Hindlimb muscle (tissue), 1 donor: ENCODE results near the gene SPINK6. TPM values are rescaled to one million over a fixed set of nuclear protein-coding genes. Genes with fewer than 3 reads are reported as not detected.

ENCODE experiments used
- DNase-seq: peaks from one replicate; pipeline ENCODE4 v3.0.0-alpha.2; 2013
- polyA plus RNA-seq: library from polyadenylated mRNA; unstranded; fragments of 120-200 nt; gene quantifications from one replicate; pipeline ENCODE4 v1.2.1, GENCODE V29; 2013; ENCODE audit not compliant: insufficient read length

The SPINK6 gene
- polyA plus RNA-seq, 1 donor = not detected

GRCh38 chr5:148224117-148224742 is 21.4 kb downstream of the SPINK6 start:
- DNase-seq = no peak

- DNase-seq = no peak
These were observed 25.6 kb downstream of the SPINK6 start for GRCh38 chr5:148228392-148228984.

GRCh38 chr5:148229840-148230239 is 27.0 kb downstream of the SPINK6 start:
- DNase-seq = no peak

GRCh38 chr5:148230240-148230639 is 27.4 kb downstream of the SPINK6 start:
- no peak for DNase-seq

GRCh38 chr5:148237785-148238417 is 35.1 kb downstream of the SPINK6 start:
- DNase-seq = no peak

- no peak for DNase-seq
These were observed 35.6 kb downstream of the SPINK6 start, which contains the start of gene MARCOL for GRCh38 chr5:148238418-148238794. Gene MARCOL, plus strand, starts transcription at chr5:148238525. Its CDS starts 73 bp downstream, at chr5:148238598.

GRCh38 chr5:148248894-148249293 is 46.1 kb downstream of the SPINK6 start:
- no peak for DNase-seq

GRCh38 chr5:148255456-148255855 is 52.6 kb downstream of the SPINK6 start:
- DNase-seq = no peak

- no peak for DNase-seq
These were observed 56.4 kb downstream of the SPINK6 start for GRCh38 chr5:148259288-148259687.

GRCh38 chr5:148261221-148261620 is 58.4 kb downstream of the SPINK6 start:
- no peak for DNase-seq

Other genes with a start within 250 kb of the SPINK6 start
- 0.41 TPM for gene SPINK5, start 139.1 kb upstream of the SPINK6 start, polyA plus RNA-seq
- not detected for gene SPINK14, start 34.5 kb upstream of the SPINK6 start, polyA plus RNA-seq
- gene MARCOL, start 35.5 kb downstream of the SPINK6 start, polyA plus RNA-seq = not detected
- gene SPINK13, start 65.8 kb downstream of the SPINK6 start, polyA plus RNA-seq = 0.45 TPM
- 0.61 TPM for gene SPINK7, start 109.4 kb downstream of the SPINK6 start, polyA plus RNA-seq
- not detected for gene SPINK9, start 132.5 kb downstream of the SPINK6 start, polyA plus RNA-seq
- 26.9 TPM for gene FBXO38, start 180.9 kb downstream of the SPINK6 start, polyA plus RNA-seq